PC-9 (cell line): ENCODE data around the gene CA4. TPM values are rescaled to one million over a fixed set of nuclear protein-coding genes. Genes with fewer than 3 reads are reported as not detected.
"Not testable (repeated sequence)": the region's sequence is repeated elsewhere in the genome, so short reads cannot be mapped to it uniquely, and the experiment has no call there.

Experiments used
- BruUV-seq: library from RNA; stranded (reverse); fragments of 400-500 nt; replicated peaks from 2 replicates; lab custom pipeline; 2021; lab: Mats Ljungman, UMichigan
- CTCF ChIA-PET: fragments of 300-600 bp; sonication (Branson Sonifier 250); formaldehyde crosslinking; loops from one replicate; lab custom pipeline; 2022; ENCODE audit warnings: antibody characterized with exemption; lab: Charles Lee
- POLR2A ChIA-PET: fragments of 300-600 bp; sonication (Branson Sonifier 250); formaldehyde crosslinking; loops from one replicate; lab custom pipeline; 2022; ENCODE audit warnings: antibody characterized with exemption; ENCODE audit not compliant: unreplicated experiment; lab: Charles Lee
- DNase-seq, 2 experiments: peaks; one replicate each; pipeline versions ENCODE4 v3.0.0 to v3.0.0-alpha.2; 2015 to 2022; ENCODE audit warnings: mixed read lengths in 1 of 2
- H2AFZ ChIP-seq: fragments of 200-600 bp; sonication (generic); 2 replicates; pipeline ENCODE4 v1.8.1; 2017; ENCODE audit warnings: antibody characterized with exemption
- H3F3A ChIP-seq: fragments of 200-600 bp; sonication (generic); 2 replicates; pipeline ENCODE4 v1.8.1; 2017; ENCODE audit warnings: antibody characterized with exemption, mild to moderate bottlenecking, low read depth; ENCODE audit not compliant: insufficient read depth
- H3K27ac ChIP-seq: fragments of 200-600 bp; sonication (generic); 2 replicates; pipeline ENCODE4 v1.6.1; 2016; ENCODE audit warnings: mixed run types
- H3K27me3 ChIP-seq: fragments of 200-600 bp; sonication (generic); 2 replicates; pipeline ENCODE4 v1.6.1; 2016; ENCODE audit warnings: low read depth, mixed run types; ENCODE audit not compliant: insufficient read depth
- H3K36me3 ChIP-seq: fragments of 200-600 bp; sonication (generic); 2 replicates; pipeline ENCODE4 v1.6.1; 2016; ENCODE audit warnings: low read depth, mixed run types
- H3K4me1 ChIP-seq: fragments of 200-600 bp; sonication (generic); replicated peaks from 2 replicates; pipeline ENCODE4 v1.6.1; 2016; ENCODE audit warnings: mixed run types; ENCODE audit not compliant: insufficient read depth
- H3K4me2 ChIP-seq: fragments of 200-600 bp; sonication (generic); 2 replicates; pipeline ENCODE4 v1.6.1; 2017; ENCODE audit warnings: mixed run types
- H3K4me3 ChIP-seq: fragments of 200-600 bp; sonication (generic); 2 replicates; pipeline ENCODE4 v1.6.1; 2016; ENCODE audit warnings: mixed run types
- H3K79me2 ChIP-seq: fragments of 200-600 bp; sonication (generic); 2 replicates; pipeline ENCODE4 v1.6.1; 2017; ENCODE audit warnings: low read depth, mixed run types
- H3K9me2 ChIP-seq: fragments of 200-600 bp; sonication (generic); 2 replicates; pipeline ENCODE4 v1.8.1; 2017; ENCODE audit warnings: mild to moderate bottlenecking; ENCODE audit not compliant: insufficient read depth
- H3K9me3 ChIP-seq: fragments of 200-600 bp; sonication (generic); 2 replicates; pipeline ENCODE4 v1.8.1; 2016; ENCODE audit warnings: low read depth; ENCODE audit not compliant: insufficient read depth
- H4K20me1 ChIP-seq: fragments of 200-600 bp; sonication (generic); 2 replicates; pipeline ENCODE4 v1.8.1; 2017; ENCODE audit not compliant: insufficient read depth
- EZH2 ChIP-seq: fragments of 200-600 bp; sonication (generic); IDR thresholded peaks from 2 replicates; pipeline ENCODE4 v1.8.0; 2017; ENCODE audit warnings: antibody characterized with exemption, low read depth
- intact Hi-C: fragments of 100-400 bp; cut with micrococcal nuclease; formaldehyde crosslinking; loops from one replicate; pipeline ENCODE4 v1.10.0; 2022; ENCODE audit not compliant: unreplicated experiment
- total RNA-seq: library from RNA; stranded (reverse); gene quantifications from 2 replicates; pipeline ENCODE4 v1.2.3, GENCODE V29; 2021
- TF ChIP-seq, protein P1 (sequence below): fragments of 200-600 bp; sonication (generic); conservative IDR thresholded peaks from 2 replicates; pipeline ENCODE4 v1.6.1; 2017; ENCODE audit warnings: mixed run types, antibody characterized with exemption, mild to moderate bottlenecking, moderate library complexity

The CA4 gene
- total RNA-seq, 1 experiment from 2014 or later, result not detected

DNA sequence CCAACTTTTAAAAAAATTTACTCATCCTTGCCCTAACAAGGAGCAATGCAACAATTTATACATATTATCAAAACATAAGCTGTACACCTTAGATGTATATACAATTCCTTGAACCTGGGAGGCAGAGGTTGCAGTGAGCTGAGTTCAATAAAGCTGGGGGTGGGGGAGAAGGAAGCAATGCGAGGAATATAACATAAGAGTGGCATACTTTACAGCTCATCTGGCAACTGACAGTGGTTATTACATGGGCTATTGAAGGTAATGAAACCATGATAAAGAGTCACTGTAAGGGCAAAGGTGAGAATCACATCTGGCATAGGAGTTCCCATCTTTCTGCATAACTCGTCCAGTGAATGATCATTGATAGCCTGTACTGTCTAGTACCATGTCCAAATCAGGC, 43.7 kb downstream of the CA4 start:
- peaks cover 14% of the 10 kb centered on the region; the same call in 1 of the 2 replicates for H3K36me3 ChIP-seq
- no peaks in the 10 kb centered on the region for H3K27me3 ChIP-seq
- no peaks in the 10 kb centered on the region for H4K20me1 ChIP-seq
- intact Hi-C loops, result no loop called here
- no peak overlapping the region for H2AFZ ChIP-seq
- H3K79me2 ChIP-seq, result no peaks in the 10 kb centered on the region
- no TSS peak for BruUV-seq
- no peaks in the 10 kb centered on the region for H3K4me1 ChIP-seq
- TF ChIP-seq, protein P1, sequence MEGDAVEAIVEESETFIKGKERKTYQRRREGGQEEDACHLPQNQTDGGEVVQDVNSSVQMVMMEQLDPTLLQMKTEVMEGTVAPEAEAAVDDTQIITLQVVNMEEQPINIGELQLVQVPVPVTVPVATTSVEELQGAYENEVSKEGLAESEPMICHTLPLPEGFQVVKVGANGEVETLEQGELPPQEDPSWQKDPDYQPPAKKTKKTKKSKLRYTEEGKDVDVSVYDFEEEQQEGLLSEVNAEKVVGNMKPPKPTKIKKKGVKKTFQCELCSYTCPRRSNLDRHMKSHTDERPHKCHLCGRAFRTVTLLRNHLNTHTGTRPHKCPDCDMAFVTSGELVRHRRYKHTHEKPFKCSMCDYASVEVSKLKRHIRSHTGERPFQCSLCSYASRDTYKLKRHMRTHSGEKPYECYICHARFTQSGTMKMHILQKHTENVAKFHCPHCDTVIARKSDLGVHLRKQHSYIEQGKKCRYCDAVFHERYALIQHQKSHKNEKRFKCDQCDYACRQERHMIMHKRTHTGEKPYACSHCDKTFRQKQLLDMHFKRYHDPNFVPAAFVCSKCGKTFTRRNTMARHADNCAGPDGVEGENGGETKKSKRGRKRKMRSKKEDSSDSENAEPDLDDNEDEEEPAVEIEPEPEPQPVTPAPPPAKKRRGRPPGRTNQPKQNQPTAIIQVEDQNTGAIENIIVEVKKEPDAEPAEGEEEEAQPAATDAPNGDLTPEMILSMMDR, result no peak
- TF ChIP-seq EZH2, result no peak
- no peak overlapping the region for H3K4me3 ChIP-seq
- no peaks in the 10 kb centered on the region for H3K9me3 ChIP-seq
- no peak for DNase-seq
- no peak overlapping the region for H3K4me2 ChIP-seq
- H3K9me2 ChIP-seq, result no peaks in the 10 kb centered on the region
- H3K27ac ChIP-seq, result no peak overlapping the region
- POLR2A ChIA-PET, result no interaction called here
- CTCF ChIA-PET, result no interaction called here
- H3F3A ChIP-seq, result no peaks in the 10 kb centered on the region

DNA sequence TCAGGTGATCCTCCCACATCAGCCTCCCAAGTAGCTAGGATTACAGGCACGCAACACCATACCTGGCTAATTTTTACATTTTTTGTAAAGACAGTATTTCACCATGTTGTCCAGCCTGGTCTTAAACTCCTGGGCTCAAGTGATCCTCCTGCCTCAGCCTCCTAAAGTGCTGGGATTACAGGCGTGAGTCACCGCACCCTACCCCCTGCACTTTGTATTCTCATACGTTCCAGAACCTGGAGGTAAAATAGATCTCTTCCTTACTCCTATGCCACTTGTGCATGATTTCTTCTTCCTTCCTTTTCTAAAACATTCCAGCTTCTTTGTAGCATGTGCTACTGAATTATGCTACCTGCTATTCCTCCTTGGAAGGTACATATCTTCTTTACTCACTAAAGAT, 44.4 kb downstream of the CA4 start:
- POLR2A ChIA-PET, H3K4me2 ChIP-seq, H3K9me3 ChIP-seq, intact Hi-C loops, H2AFZ ChIP-seq, H3K4me1 ChIP-seq, H3F3A ChIP-seq, BruUV-seq, CTCF ChIA-PET, H3K9me2 ChIP-seq, H3K27me3 ChIP-seq, H3K4me3 ChIP-seq, H4K20me1 ChIP-seq, H3K27ac ChIP-seq, H3K79me2 ChIP-seq, DNase-seq: not testable (repeated sequence)
- peaks cover 14% of the 10 kb centered on the region; the same call in 1 of the 2 replicates for H3K36me3 ChIP-seq

DNA sequence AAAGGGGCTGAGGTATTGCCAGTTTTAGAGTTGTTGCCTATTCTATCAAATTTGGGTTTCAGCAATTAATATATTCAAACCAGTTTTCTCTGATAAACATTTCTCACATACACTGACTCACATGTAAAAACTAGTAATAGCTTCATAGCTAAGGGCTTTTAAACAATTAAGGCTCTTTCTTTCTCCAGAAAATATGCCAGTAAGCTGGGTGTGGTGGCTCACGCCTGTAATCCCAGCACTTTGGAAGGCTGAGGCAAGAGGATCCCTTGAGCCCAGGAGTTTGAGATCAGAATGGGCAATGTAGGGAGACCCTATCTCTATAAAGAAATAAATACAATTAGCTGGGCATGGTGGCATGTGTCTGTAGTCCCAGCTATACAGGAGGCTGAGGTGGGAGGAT, 48.9 kb downstream of the CA4 start:
- H3K27me3 ChIP-seq, H2AFZ ChIP-seq, H3K79me2 ChIP-seq, H3K9me2 ChIP-seq, H3K27ac ChIP-seq, H3K9me3 ChIP-seq, H3F3A ChIP-seq, POLR2A ChIA-PET, intact Hi-C loops, H3K4me3 ChIP-seq, CTCF ChIA-PET, H3K4me2 ChIP-seq, H4K20me1 ChIP-seq, H3K4me1 ChIP-seq, BruUV-seq, DNase-seq: not testable (repeated sequence)
- H3K36me3 ChIP-seq, result peaks cover 14% of the 10 kb centered on the region; the same call in 1 of the 2 replicates

DNA sequence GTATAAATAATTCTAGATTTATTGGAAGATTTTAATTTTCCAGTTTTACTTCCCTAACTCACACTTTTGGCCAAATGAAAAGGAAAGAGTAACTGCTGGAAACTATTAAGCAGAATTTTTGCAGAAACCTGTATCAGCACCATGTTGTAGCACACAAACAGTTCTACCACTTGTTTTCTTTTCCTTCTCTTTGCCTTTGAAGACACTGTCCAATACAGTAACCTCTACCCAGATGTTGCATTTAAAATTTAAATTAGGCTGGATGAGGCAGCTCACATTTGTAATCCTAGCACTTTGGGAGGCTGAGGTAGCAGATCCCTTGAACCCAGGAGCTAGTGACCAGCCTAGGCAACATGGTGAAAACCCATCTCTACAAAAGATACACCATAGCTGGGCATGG, 56.0 kb downstream of the CA4 start:
- CTCF ChIA-PET, H3K4me1 ChIP-seq, H3K27ac ChIP-seq, H3K36me3 ChIP-seq, H3K9me2 ChIP-seq, H3F3A ChIP-seq, H3K4me2 ChIP-seq, H3K27me3 ChIP-seq, H2AFZ ChIP-seq, BruUV-seq, DNase-seq, H3K4me3 ChIP-seq, POLR2A ChIA-PET, intact Hi-C loops, H3K79me2 ChIP-seq, H4K20me1 ChIP-seq, H3K9me3 ChIP-seq: not testable (repeated sequence)

DNA sequence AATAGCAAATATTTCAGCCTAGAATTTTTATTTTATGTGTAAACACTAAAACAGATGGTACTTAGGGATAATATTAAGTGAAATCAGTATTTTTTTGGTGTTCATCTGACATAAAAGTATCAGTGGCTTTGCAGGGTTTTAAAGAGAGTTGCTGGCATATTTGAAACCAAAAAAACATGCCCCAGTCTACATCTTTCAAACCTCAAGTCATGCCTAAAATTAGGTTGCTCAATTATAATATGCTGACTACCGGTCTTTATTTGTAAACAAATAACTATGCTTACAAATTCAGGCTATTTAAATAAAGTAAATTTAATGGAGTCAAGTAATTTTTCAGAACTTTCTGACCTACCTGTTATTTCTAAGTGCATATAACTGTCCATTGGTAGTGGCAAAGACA, 58.5 kb downstream of the CA4 start:
- H4K20me1 ChIP-seq, intact Hi-C loops, H3K4me3 ChIP-seq, BruUV-seq, H3K4me1 ChIP-seq, POLR2A ChIA-PET, H3K27me3 ChIP-seq, DNase-seq, H3K27ac ChIP-seq, H3K4me2 ChIP-seq, H2AFZ ChIP-seq, H3F3A ChIP-seq, H3K36me3 ChIP-seq, CTCF ChIA-PET, H3K79me2 ChIP-seq, H3K9me2 ChIP-seq, H3K9me3 ChIP-seq: not testable (repeated sequence)

Other genes starting within 250 kb of the CA4 start
- 19.9 and 24.7 TPM in 2 replicates for gene RNFT1, start 185.2 kb upstream of the CA4 start, total RNA-seq
- 11.7 and 14.7 TPM in 2 replicates for gene HEATR6, start 71.1 kb upstream of the CA4 start, total RNA-seq
- 32.3 and 32.6 TPM in 2 replicates for gene USP32, start 242.2 kb downstream of the CA4 start, total RNA-seq